LNCAP (cell line): ENCODE results near the gene COMMD2.

Experiments
- TF ChIP-seq, protein P1 (sequence below): fragments of 450-650 bp; IDR thresholded peaks from 2 replicates; pipeline ENCODE4 v1.5.1; 2017; ENCODE audit warnings: mild to moderate bottlenecking

Gene COMMD2

DNA sequence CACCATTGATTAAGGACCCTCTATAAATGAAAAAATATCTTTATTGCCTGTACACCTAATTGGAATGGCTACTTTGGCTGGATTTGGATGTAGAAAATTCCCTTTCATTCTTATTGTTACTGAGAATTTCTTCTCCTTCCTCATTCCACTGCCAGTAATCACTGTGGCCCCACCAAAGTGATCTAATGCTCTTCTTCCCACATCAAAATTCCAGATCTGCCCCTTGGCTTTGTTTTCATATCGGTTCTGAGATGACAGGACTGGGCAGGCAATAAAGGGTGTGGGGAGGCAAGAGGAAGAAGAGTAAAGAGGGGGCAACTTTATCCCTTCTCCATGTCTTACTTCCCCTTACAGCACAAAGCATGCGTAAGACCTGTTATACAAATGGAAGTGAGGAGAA is 38.0 kb upstream of the COMMD2 start:
- TF ChIP-seq, protein P1, sequence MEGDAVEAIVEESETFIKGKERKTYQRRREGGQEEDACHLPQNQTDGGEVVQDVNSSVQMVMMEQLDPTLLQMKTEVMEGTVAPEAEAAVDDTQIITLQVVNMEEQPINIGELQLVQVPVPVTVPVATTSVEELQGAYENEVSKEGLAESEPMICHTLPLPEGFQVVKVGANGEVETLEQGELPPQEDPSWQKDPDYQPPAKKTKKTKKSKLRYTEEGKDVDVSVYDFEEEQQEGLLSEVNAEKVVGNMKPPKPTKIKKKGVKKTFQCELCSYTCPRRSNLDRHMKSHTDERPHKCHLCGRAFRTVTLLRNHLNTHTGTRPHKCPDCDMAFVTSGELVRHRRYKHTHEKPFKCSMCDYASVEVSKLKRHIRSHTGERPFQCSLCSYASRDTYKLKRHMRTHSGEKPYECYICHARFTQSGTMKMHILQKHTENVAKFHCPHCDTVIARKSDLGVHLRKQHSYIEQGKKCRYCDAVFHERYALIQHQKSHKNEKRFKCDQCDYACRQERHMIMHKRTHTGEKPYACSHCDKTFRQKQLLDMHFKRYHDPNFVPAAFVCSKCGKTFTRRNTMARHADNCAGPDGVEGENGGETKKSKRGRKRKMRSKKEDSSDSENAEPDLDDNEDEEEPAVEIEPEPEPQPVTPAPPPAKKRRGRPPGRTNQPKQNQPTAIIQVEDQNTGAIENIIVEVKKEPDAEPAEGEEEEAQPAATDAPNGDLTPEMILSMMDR = no peak

DNA sequence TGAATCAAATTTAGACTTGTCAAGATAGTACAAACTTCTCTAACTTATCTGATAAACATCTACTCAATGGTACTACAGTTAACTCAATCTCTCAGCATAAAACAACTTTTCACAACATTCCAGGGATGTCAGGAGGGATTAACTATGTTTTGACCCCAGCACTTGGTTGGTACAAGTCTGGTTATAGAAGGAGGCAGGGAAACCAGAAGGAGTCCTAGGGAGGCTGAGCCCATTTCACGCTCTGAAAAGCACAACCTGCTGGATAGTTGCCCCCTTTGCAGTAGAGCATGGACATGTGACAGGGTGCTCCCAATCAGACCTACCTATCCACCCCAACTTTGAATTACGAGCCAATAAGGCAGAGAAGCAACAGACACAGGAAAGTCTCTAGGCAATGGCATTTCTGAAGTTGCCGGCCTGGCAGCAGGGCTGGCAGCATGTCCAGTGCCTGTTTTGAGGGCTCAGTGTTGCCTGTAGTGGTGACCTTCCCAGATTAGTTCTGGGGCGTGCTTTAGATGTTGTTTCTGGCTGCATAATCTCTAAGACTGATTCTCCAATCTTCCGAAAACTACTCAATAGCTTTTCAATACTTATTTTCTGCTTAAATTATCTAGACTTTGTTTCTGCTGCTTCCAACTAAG is 31.9 kb upstream of the COMMD2 start:
- TF ChIP-seq, protein P1 = no peak

DNA sequence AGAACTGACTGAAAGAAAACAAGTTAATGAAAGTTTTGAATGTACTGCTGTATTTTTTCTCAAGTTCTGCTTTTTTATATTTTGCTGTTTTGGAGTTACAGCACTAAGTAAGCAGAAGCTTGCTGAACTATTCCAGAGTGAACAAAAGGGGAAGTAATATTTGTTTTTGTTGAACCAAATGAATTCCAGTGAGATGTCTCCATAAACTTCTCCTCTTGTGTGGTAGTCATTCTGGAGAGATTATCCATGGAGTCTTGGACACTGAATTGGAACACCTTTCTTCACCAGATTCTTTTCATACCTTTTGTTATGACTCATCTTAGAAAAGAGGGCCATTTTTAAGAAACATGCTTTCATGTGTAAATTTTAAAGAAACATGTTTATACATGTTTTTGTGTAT is 31.3 kb upstream of the COMMD2 start:
- TF ChIP-seq, protein P1 = no peak

DNA sequence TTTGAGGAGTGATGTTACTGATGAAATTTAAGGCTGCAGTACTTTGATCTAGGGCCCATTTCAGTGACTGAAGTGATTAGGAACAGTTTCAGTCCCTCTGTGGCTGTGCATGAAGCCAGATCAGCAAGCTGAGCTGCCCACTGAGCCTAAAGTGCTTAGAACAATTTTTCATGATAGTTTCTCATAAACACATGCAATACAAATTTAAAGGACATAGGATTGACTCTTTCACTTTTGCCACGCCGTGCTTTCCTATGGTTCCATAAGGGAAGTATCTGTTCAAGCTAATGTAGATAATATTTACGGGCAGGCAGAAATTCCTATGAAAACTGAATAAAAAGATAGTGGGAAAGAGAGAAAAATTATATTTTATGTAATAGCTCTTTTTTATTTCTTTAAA is 29.5 kb upstream of the COMMD2 start:
- TF ChIP-seq, protein P1 = no peak

DNA sequence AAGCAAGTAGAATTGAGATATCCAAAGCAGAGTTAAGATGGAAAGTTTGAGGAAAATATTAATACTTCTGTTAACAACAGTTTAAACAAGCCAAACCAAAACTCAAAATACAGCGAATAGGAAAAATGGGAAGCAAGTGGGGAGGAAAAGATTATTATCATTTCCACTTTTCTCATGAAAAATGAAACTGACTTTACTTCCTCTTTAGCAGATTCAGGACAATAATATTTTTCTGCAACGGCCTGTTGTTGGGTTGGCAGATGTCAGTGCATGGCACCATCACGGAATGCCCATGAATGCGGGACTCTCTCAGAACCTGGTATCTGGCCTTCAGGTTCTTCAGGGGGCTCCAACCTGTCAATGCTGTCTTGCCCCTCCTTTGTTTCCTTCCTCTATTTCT is 28.9 kb upstream of the COMMD2 start:
- TF ChIP-seq, protein P1 = no peak

DNA sequence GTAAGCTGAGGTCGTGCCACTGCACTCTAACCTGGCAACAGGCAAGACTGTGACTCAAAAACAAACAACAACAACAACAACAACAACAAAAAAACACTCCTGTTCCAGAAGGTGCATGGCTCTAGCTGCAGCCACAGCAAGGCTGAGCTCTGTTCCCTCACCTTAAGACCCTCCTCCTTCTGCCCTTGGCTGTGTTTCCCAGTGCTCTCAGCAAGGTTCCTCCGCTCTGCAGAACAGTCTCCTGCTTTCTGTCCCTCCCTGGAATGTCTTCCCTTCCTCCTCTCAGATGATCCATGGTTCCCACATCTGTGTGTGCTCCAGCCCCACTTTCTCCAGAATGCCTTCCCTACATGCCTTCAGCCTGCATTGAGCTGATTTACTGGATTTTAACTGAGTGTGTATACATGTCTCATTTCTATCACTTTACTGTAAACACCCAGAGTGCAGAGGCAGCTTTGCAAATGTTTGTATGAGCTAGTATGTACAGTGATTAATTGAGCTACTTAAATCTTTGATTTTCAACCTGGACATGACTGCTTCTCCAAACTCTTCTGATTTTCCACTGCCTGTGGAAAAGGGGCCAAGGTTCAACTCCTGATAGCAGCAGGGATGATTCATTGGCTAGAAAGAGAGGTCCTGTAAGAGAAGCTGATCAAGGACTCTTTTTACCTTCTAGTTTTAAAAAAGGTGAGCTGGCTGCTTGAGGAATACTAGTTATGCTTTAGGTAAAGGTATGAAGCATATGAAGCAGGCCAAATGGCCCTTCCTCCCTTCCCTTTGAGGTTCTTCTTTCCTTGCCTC is 25.3 kb upstream of the COMMD2 start:
- TF ChIP-seq, protein P1 = no peak

DNA sequence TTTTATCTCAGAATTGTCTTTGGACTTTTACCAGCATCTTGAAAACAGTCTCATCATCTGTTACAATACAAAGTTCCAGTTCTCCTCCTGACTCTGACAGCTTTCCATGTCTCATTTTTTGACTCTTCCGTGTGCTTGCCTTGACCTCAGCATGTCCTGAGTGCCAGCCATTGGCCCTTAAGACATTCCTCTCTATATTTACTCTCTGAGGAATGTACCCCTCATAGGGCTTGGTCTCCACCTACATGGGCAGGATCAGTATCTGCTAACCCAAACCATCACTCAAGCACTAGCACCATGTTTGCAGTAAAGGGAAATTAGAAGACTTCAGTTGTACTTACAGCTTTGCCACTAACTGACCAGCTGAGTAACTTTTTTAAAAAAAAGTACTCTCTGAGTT is 23.9 kb upstream of the COMMD2 start:
- TF ChIP-seq, protein P1 = no peak
